Thoracic aorta (tissue), 2 donors: ENCODE results near the gene BCAT1. TPM values are rescaled to one million over a fixed set of nuclear protein-coding genes. Genes with fewer than 3 reads are reported as not detected.

ENCODE experiments used
- ATAC-seq: fragments of 150-250 bp; one replicate; pipeline ENCODE4 v1.8.0; 2017; ENCODE audit warnings: low read depth; ENCODE audit not compliant: insufficient number of reproducible peaks, low FRiP score
- DNase-seq: peaks from one replicate; pipeline ENCODE4 v3.0.0-alpha.2; 2020; ENCODE audit warnings: low spot score
- H3K27ac ChIP-seq, 2 donors: fragments of 200-600 bp; sonication (generic); 1 replicate in 1 of 2; 2 replicates in 1 of 2; pipeline ENCODE4 v1.5.1; 2016; ENCODE audit warnings: mild to moderate bottlenecking in 2 of 2, moderate library complexity in 2 of 2
- H3K27me3 ChIP-seq: fragments of 200-600 bp; sonication (generic); replicated peaks from 2 replicates; pipeline ENCODE4 v1.6.0; 2016; ENCODE audit warnings: mild to moderate bottlenecking; ENCODE audit not compliant: insufficient read depth
- H3K36me3 ChIP-seq: fragments of 200-600 bp; sonication (generic); one replicate; pipeline ENCODE4 v1.5.1; 2016
- H3K4me1 ChIP-seq, 2 donors: fragments of 200-600 bp; sonication (generic); 1 replicate in 1 of 2; 2 replicates in 1 of 2; pipeline versions ENCODE4 v1.5.1 to v1.6.0; 2016; ENCODE audit warnings: low read depth in 2 of 2, mild to moderate bottlenecking in 1 of 2; ENCODE audit not compliant: control insufficient read depth in 1 of 2
- H3K4me3 ChIP-seq: fragments of 200-600 bp; sonication (generic); 2 replicates; pipeline ENCODE4 v1.5.1; 2016; ENCODE audit warnings: mild to moderate bottlenecking
- H3K9me3 ChIP-seq: fragments of 200-600 bp; sonication (generic); 2 replicates; pipeline ENCODE4 v1.5.1; 2016
- total RNA-seq, 2 donors: library from RNA; depleted of rRNA; stranded (reverse); fragments of >200 nt; gene quantifications; one replicate each; pipeline versions ENCODE4 v1.1.0 to v1.2.3, GENCODE V29; 2016
- TF ChIP-seq, protein P1 (sequence below): fragments of 200-600 bp; sonication (generic); IDR thresholded peaks from one replicate; pipeline ENCODE4 v1.5.1; 2019; ENCODE audit warnings: antibody characterized with exemption

The BCAT1 gene
- total RNA-seq, 2 donors from 2014 or later = 24.9 to 28.6 TPM

DNA sequence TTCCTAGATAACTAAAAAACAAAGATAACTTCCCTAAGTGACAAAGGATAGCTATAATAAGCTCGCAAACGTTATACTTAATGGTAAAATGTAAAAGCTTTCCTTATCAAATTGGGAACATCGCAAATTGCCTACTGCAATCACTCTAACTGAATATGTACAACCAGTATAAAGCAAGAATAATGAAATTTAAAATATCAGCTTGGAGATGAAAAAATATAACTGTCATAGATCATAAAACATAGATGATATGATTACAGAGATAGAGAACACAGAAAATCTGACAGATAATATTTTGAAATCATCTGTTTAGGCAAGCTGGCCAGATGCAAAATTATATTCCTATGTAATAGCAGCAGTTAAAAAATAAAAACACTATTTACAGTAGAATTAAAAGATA, 64.0 kb downstream of the BCAT1 start:
- Histone ChIP-seq H3K4me3 (no peak overlapping the region), H3K4me1 (no peaks in the 10 kb centered on the region), H3K36me3 (no peaks in the 10 kb centered on the region), H3K27me3 (no peaks in the 10 kb centered on the region), H3K27ac (no peak overlapping the region), H3K9me3 (no peaks in the 10 kb centered on the region)
- TF ChIP-seq, protein P1, sequence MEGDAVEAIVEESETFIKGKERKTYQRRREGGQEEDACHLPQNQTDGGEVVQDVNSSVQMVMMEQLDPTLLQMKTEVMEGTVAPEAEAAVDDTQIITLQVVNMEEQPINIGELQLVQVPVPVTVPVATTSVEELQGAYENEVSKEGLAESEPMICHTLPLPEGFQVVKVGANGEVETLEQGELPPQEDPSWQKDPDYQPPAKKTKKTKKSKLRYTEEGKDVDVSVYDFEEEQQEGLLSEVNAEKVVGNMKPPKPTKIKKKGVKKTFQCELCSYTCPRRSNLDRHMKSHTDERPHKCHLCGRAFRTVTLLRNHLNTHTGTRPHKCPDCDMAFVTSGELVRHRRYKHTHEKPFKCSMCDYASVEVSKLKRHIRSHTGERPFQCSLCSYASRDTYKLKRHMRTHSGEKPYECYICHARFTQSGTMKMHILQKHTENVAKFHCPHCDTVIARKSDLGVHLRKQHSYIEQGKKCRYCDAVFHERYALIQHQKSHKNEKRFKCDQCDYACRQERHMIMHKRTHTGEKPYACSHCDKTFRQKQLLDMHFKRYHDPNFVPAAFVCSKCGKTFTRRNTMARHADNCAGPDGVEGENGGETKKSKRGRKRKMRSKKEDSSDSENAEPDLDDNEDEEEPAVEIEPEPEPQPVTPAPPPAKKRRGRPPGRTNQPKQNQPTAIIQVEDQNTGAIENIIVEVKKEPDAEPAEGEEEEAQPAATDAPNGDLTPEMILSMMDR = no peak
- DNase-seq = no peak
- no peak for ATAC-seq

DNA sequence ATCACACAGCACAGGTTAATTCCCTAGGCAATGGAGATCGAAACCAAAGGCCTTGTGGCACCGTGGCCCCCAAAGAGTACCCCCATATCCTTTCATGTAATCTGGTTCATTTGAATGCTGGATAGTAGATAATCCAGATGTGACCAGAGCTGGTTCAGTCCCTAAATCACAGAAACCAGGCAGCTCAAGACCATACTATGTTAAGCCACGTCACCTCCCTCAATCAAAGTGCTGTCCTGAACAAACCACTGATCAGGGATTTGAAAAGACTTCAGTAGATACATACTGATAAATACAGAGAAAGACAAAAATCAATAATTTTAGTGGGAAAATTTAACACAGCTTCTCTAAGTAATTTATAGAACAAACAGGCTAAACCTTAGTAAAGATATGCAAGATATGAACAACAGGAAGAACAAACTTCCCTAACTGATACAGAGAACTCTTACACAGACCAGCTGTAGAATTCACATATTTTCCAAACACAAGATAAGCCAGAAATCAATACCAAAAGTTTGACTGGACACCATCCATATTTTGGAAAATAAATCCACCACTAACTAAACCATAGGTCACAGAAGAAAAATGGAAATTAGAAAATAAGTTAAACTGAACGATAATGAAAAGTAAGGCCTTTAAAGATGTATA, 67.1 kb downstream of the BCAT1 start:
- Histone ChIP-seq H3K36me3 (no peaks in the 10 kb centered on the region), H3K4me1 (no peaks in the 10 kb centered on the region), H3K9me3 (no peaks in the 10 kb centered on the region), H3K27ac (no peak overlapping the region), H3K27me3 (no peaks in the 10 kb centered on the region), H3K4me3 (no peak overlapping the region)
- ATAC-seq = no peak
- no peak for DNase-seq
- TF ChIP-seq, protein P1 = no peak

DNA sequence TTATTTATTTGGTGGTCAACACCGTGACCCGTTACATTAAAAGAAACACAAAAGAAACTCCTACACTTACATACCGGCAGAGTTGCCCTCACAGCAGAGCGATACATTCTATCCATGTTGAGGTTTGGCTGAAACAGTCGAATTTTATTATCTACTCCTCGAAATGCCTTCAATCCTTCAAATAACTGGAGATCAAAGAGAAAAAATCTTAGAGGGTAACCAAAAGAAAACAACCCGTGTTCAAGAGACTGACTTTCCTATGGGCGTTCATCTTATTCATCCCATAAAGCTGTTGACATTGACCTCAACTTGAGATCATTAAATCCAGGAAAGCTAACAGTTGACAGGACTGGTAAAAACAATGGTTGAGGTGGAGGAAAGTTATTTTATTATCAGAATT, 67.7 kb downstream of the BCAT1 start:
- TF ChIP-seq, protein P1 = no peak
- ATAC-seq = no peak
- Histone ChIP-seq H3K4me3 (no peak overlapping the region), H3K36me3 (no peaks in the 10 kb centered on the region), H3K27me3 (no peaks in the 10 kb centered on the region), H3K9me3 (no peaks in the 10 kb centered on the region), H3K4me1 (no peaks in the 10 kb centered on the region), H3K27ac (no peak overlapping the region)
- no peak for DNase-seq

DNA sequence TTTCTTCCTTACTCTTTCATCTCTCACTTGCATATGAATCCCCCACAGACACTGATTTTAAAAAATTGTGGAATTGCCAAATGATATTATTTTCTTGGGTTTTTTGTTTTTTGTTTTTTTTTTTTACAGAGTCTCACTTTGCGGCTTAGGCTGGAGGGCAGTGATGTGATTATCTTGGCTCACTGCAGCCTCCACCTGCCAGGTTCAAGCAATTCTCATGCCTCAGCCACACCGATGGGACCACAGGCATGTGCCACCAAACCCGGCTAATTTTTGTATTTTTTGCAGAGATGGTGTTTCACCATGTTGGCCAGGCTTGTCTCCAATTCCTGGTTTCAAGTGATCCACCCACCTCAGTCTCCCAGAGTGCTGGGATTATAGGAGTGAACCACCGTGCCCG, 68.2 kb downstream of the BCAT1 start:
- no peak for DNase-seq

DNA sequence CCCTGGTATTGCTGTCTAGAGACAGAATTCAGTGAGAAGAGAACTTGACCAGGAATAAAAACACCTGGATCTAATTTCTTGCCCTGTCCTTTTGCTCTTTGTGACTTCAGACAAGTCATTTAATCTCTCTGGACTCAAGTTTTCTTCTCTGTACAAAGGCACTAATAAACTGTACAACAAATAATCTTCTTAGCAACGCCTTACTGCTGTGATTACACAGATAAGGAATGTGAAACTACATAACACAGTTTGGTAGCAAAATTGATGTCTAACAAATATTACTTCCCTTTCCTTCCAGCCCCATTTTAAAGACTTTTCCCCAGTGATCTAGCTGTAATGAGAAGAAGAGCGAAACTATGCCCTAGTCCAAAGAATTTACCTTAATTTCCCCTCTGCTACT, 69.3 kb downstream of the BCAT1 start:
- Histone ChIP-seq H3K27ac (no peak overlapping the region), H3K27me3 (no peaks in the 10 kb centered on the region), H3K36me3 (no peaks in the 10 kb centered on the region), H3K4me3 (no peak overlapping the region), H3K9me3 (no peaks in the 10 kb centered on the region), H3K4me1 (no peaks in the 10 kb centered on the region)
- ATAC-seq = no peak
- TF ChIP-seq, protein P1 = no peak
- DNase-seq = no peak

More for the DNA sequence above, 68.2 kb downstream of the BCAT1 start:
- no peak overlapping the region for H3K4me3 ChIP-seq
- H3K4me1 ChIP-seq = no peaks in the 10 kb centered on the region
- no peaks in the 10 kb centered on the region for H3K9me3 ChIP-seq
- no peaks in the 10 kb centered on the region for H3K27me3 ChIP-seq
- H3K36me3 ChIP-seq = no peaks in the 10 kb centered on the region
- no peak overlapping the region for H3K27ac ChIP-seq
- TF ChIP-seq, protein P1 = no peak
- ATAC-seq = no peak
